ENCODE measurements around the gene FRAS1. TPM values are rescaled to one million over a fixed set of nuclear protein-coding genes. Genes with fewer than 3 reads are reported as not detected.

FRAS1 gene
- total and polyA plus RNA-seq, 2 of the 8 experiments (the other 6 are each of a cell fraction or from before 2014, with no cell fraction given): 38.5 to 109 TPM

DNA sequence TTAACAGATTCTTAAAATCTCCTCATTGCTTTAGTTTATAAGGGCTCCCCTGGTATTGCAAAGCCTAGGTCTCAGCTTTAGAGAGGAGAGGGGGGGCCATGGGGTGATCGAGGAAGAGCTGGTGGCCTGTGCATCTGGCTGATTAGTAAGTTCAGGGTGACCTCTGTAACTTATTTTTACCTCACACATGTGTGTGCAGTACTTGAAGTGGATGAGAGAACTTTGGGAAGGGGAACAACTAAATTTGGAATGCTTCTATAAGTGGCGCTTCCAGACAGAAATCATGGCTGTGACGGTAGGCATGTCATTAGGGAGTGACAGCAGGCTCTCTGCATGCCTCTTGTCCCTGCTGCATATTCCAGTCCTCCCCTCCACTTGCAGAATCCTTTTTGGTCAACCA lies 41.9 kb downstream of the FRAS1 start:
- Histone ChIP-seq H3K9me3 (ENCODE audit: insufficient read depth in 2 of 2, low read depth in 1 of 2, low read length in 1 of 2) (peaks cover 21 to 23% of the 10 kb centered on the region in 2 experiments), H3K79me2 (ENCODE audit: control insufficient read depth in 1 of 2, insufficient read depth in 2 of 2, low read length in 2 of 2) (peaks cover 0 to 78% of the 10 kb centered on the region in 2 experiments; a peak in 2 of 4 replicates), H3K79me1 (ENCODE audit: low read depth, low read length) (no peaks in the 10 kb centered on the region; the same call in 1 of the 2 replicates), H2BK12ac (ENCODE audit: low read depth, low read length) (no peak overlapping the region), H3K23me2 (ENCODE audit: low read depth, low read length) (no peaks in the 10 kb centered on the region), H4K5ac (ENCODE audit: insufficient read length, low read depth, low read length) (no peak overlapping the region), H2AK5ac (ENCODE audit: low read depth, low read length) (no peak overlapping the region), H2AFZ (ENCODE audit: low read length) (no peak overlapping the region), H3K9ac (replicated peaks in 1 of 4; ENCODE audit: extremely low read depth in 1 of 4, low read depth in 3 of 4, low read length in 3 of 4) (no peak overlapping the region), H3K4me2 (ENCODE audit: insufficient read depth in 1 of 2, low read depth in 2 of 2, low read length in 2 of 2) (no peak overlapping the region), H4K20me1 (replicated peaks in 1 of 2; ENCODE audit: control insufficient read depth in 1 of 2, insufficient read depth in 2 of 2, low read length in 2 of 2) (no peaks in the 10 kb centered on the region), H4K91ac (replicated peaks; ENCODE audit: insufficient read length, low read length) (no peak overlapping the region), H3K4ac (replicated peaks; ENCODE audit: insufficient read length, low read depth, low read length) (peak overlapping the region; percentile 46), H3K14ac (ENCODE audit: insufficient read length) (no peak overlapping the region), H2BK120ac (replicated peaks; ENCODE audit: low read depth, low read length) (no peak overlapping the region), H3K23ac (ENCODE audit: insufficient read length) (no peak overlapping the region), H3K27ac (ENCODE audit: low read depth, low read length) (no peak overlapping the region), H2BK15ac (ENCODE audit: low read length) (no peak overlapping the region), H3K4me1 (replicated peaks in 1 of 4; ENCODE audit: control insufficient read depth in 3 of 4, insufficient read depth in 4 of 4, low read length in 3 of 4) (peaks cover 0 to 5% (median 2%) of the 10 kb centered on the region in 4 experiments; a peak in 2 of 7 replicates), H2BK20ac (ENCODE audit: low read length) (no peak overlapping the region), H3K27me3 (replicated peaks in 1 of 4; ENCODE audit: control insufficient read depth in 3 of 4, extremely low read depth in 1 of 4, insufficient read depth in 3 of 4, low read length in 3 of 4) (no peaks in the 10 kb centered on the region), H4K8ac (ENCODE audit: extremely low read depth, insufficient read depth, low read length) (no peak overlapping the region), H3K56ac (replicated peaks; ENCODE audit: insufficient read length, low read depth, low read length) (no peak overlapping the region), H3K4me3 (ENCODE audit: extremely low read depth in 1 of 4, insufficient read depth in 2 of 4, low read depth in 3 of 4, low read length in 4 of 4) (no peak overlapping the region), H2BK5ac (ENCODE audit: low read depth, low read length) (no peak overlapping the region), H3K18ac (ENCODE audit: extremely low read depth, low read length) (no peak overlapping the region), H3K36me3 (ENCODE audit: control insufficient read depth in 2 of 4, insufficient read depth in 4 of 4, low read length in 3 of 4) (peaks cover 0 to 29% (median 14%) of the 10 kb centered on the region in 4 experiments; a peak in 3 of 8 replicates)
- ChIA-PET POLR2A (ENCODE audit: partially characterized antibody) (interaction anchor here (1.0 to 1.1 kb wide), 2 partner anchors 29 to 40 kb away, joined by 3 to 7 read pairs; no protein-coding TSS in a partner anchor), CTCF (ENCODE audit: partially characterized antibody) (interaction anchor here (1.7 to 3.3 kb wide), 2 partner anchors 19 to 39 kb away, joined by 3 to 8 read pairs; no protein-coding TSS in a partner anchor)
- FAIRE-seq (no peak), DNase-seq (ENCODE audit: low read depth in 1 of 2, low spot score in 2 of 2) (no peak)
- WGBS, 2 experiments (ENCODE audit: extremely low coverage in 1 of 2, insufficient coverage in 1 of 2, insufficient read length in 1 of 2, insufficient replicate concordance in 2 of 2, low coverage in 1 of 2, low lambda C conversion rate in 2 of 2, missing lambda C conversion rate in 1 of 2): 95% methylated on average over 3 of the region's 3 CpGs; no CpG with 5 or more reads in 1 of the 2 experiments
- TF ChIP-seq SP2 (IDR thresholded peaks at IDR 0.05; ENCODE audit: low read length): no peak
- TF ChIP-seq RXRA (IDR thresholded peaks at IDR 0.05; ENCODE audit: insufficient read depth, low read depth, low read length): no peak
- no peak for TF ChIP-seq MAFK (IDR thresholded peaks at IDR 0.05; ENCODE audit: low read depth, low read length)
- no peak for TF ChIP-seq ZNF274 (IDR thresholded peaks at IDR 0.05; ENCODE audit: borderline replicate concordance, extremely low read depth, low read length)
- TF ChIP-seq NRF1 (IDR thresholded peaks at IDR 0.05; ENCODE audit: low read depth, low read length): no peak
- TF ChIP-seq SIX5 (IDR thresholded peaks at IDR 0.05; ENCODE audit: low read depth, low read length): no peak
- TF ChIP-seq RBBP5 (IDR thresholded peaks at IDR 0.05; ENCODE audit: borderline replicate concordance, low read depth, low read length): no peak
- TF ChIP-seq SIN3A (conservative IDR thresholded peaks at IDR 0.05 in 1 of 2, IDR thresholded peaks at IDR 0.05 in 1 of 2; ENCODE audit: low read depth in 1 of 2, low read length in 2 of 2): no peak
- no peak for TF ChIP-seq JUN (IDR thresholded peaks at IDR 0.05; ENCODE audit: low read depth, low read length)
- no peak for TF ChIP-seq PHF8 (conservative IDR thresholded peaks at IDR 0.05; ENCODE audit: low read depth, low read length)
- TF ChIP-seq TBP (IDR thresholded peaks at IDR 0.05; ENCODE audit: low read depth, low read length): no peak
- no peak for TF ChIP-seq KDM1A (IDR thresholded peaks at IDR 0.05; ENCODE audit: borderline replicate concordance, low read length)
- no peak for TF ChIP-seq CHD2 (IDR thresholded peaks at IDR 0.05; ENCODE audit: low read length)
- no peak for TF ChIP-seq CBX8 (IDR thresholded peaks at IDR 0.05; ENCODE audit: borderline replicate concordance, low read depth, low read length)
- no peak for TF ChIP-seq BACH1 (IDR thresholded peaks at IDR 0.05; ENCODE audit: low read length)

Measured in H1 (cell line).